OCI-LY7 (cell line): ENCODE data around the gene RXRA. TPM values are rescaled to one million over a fixed set of nuclear protein-coding genes. Genes with fewer than 3 reads are reported as not detected.

ENCODE experiments used
- BruUV-seq: library from RNA; stranded (reverse); fragments of 400-500 nt; replicated peaks from 2 replicates; lab custom pipeline; 2021; lab: Mats Ljungman, UMichigan
- CTCF ChIA-PET: fragments of 300-600 bp; sonication (Branson Sonifier 250); formaldehyde crosslinking; loops from one replicate; lab custom pipeline; 2022; ENCODE audit warnings: antibody characterized with exemption; ENCODE audit not compliant: unreplicated experiment; lab: Charles Lee
- POLR2A ChIA-PET: fragments of 300-600 bp; sonication (Branson Sonifier 250); formaldehyde crosslinking; loops from one replicate; lab custom pipeline; 2022; ENCODE audit warnings: antibody characterized with exemption; lab: Charles Lee
- DNase-seq: peaks from one replicate; pipeline ENCODE4 v3.0.0-alpha.2; 2015; ENCODE audit warnings: low spot score
- H2AFZ ChIP-seq: fragments of 200-600 bp; sonication (generic), shearing (Covaris generic); 2 replicates; pipeline ENCODE4 v1.6.1; 2014; ENCODE audit warnings: mild to moderate bottlenecking, antibody characterized with exemption, low read length, moderate library complexity
- H3K27ac ChIP-seq: fragments of 200-600 bp; sonication (generic); 2 replicates; pipeline ENCODE4 v1.5.1; 2014; ENCODE audit warnings: mixed run types, low read depth, mild to moderate bottlenecking, moderate library complexity, low read length, inconsistent platforms; ENCODE audit not compliant: poor library complexity, severe bottlenecking
- H3K36me3 ChIP-seq: fragments of 200-600 bp; sonication (generic); 2 replicates; pipeline ENCODE4 v1.6.1; 2014; ENCODE audit warnings: mild to moderate bottlenecking, antibody characterized with exemption, low read length, moderate library complexity, mixed read lengths; ENCODE audit not compliant: insufficient read depth
- H3K4me1 ChIP-seq: fragments of 200-600 bp; sonication (generic); 2 replicates; pipeline ENCODE4 v1.5.1; 2014; ENCODE audit warnings: mild to moderate bottlenecking, low read length; ENCODE audit not compliant: insufficient read depth, poor library complexity, severe bottlenecking
- H3K4me2 ChIP-seq: fragments of 200-600 bp; sonication (generic); 2 replicates; pipeline ENCODE4 v1.6.1; 2014; ENCODE audit warnings: mild to moderate bottlenecking, low read length
- H3K4me3 ChIP-seq: fragments of 200-600 bp; sonication (generic); 2 replicates; pipeline ENCODE4 v1.5.1; 2014; ENCODE audit warnings: mild to moderate bottlenecking, low read depth, low read length; ENCODE audit not compliant: poor library complexity, severe bottlenecking
- H3K79me2 ChIP-seq: fragments of 200-600 bp; sonication (generic); 2 replicates; pipeline ENCODE4 v1.6.1; 2016; ENCODE audit warnings: low read depth, mild to moderate bottlenecking, low read length, moderate library complexity, mixed read lengths; ENCODE audit not compliant: insufficient read depth
- H3K9me2 ChIP-seq: fragments of 200-600 bp; sonication (generic); 2 replicates; pipeline ENCODE4 v1.6.1; 2016; ENCODE audit warnings: mild to moderate bottlenecking, low read length, mixed read lengths; ENCODE audit not compliant: insufficient read depth
- H3K9me3 ChIP-seq: fragments of 200-600 bp; sonication (generic); 2 replicates; pipeline ENCODE4 v1.6.1; 2014; ENCODE audit warnings: mild to moderate bottlenecking, mixed run types, low read length, mixed read lengths
- H4K20me1 ChIP-seq: fragments of 200-600 bp; sonication (generic); 2 replicates; pipeline ENCODE4 v1.6.1; 2014; ENCODE audit warnings: mild to moderate bottlenecking, antibody characterized with exemption, low read length, moderate library complexity, mixed read lengths; ENCODE audit not compliant: insufficient read depth
- CTCF ChIP-seq: fragments of 200-600 bp; sonication (generic); conservative IDR thresholded peaks from 2 replicates; pipeline ENCODE4 v1.5.1; 2014; ENCODE audit warnings: mild to moderate bottlenecking, antibody characterized with exemption, low read length, moderate library complexity, mixed read lengths
- EZH2phosphoT487 ChIP-seq: fragments of 200-600 bp; sonication (generic); IDR thresholded peaks from 2 replicates; pipeline ENCODE4 v1.6.1; 2018; ENCODE audit warnings: low read depth, borderline replicate concordance, mild to moderate bottlenecking, mixed run types, antibody characterized with exemption, low read length, moderate library complexity, mixed read lengths
- intact Hi-C: fragments of 100-400 bp; cut with micrococcal nuclease; formaldehyde crosslinking; loops from one replicate; pipeline ENCODE4 v1.10.0; 2022; ENCODE audit not compliant: unreplicated experiment
- total RNA-seq, 2 experiments: library from RNA; depleted of rRNA in 1 of 2; stranded (reverse); fragments of >200 nt in 1 of 2; shearing (Covaris generic) in 1 of 2; gene quantifications; 2 replicates each; pipeline ENCODE4 v1.2.3, GENCODE V29; 2014 to 2022

Gene RXRA
- total RNA-seq, 2 experiments from 2014 or later, result 0.25 to 0.40 TPM

DNA sequence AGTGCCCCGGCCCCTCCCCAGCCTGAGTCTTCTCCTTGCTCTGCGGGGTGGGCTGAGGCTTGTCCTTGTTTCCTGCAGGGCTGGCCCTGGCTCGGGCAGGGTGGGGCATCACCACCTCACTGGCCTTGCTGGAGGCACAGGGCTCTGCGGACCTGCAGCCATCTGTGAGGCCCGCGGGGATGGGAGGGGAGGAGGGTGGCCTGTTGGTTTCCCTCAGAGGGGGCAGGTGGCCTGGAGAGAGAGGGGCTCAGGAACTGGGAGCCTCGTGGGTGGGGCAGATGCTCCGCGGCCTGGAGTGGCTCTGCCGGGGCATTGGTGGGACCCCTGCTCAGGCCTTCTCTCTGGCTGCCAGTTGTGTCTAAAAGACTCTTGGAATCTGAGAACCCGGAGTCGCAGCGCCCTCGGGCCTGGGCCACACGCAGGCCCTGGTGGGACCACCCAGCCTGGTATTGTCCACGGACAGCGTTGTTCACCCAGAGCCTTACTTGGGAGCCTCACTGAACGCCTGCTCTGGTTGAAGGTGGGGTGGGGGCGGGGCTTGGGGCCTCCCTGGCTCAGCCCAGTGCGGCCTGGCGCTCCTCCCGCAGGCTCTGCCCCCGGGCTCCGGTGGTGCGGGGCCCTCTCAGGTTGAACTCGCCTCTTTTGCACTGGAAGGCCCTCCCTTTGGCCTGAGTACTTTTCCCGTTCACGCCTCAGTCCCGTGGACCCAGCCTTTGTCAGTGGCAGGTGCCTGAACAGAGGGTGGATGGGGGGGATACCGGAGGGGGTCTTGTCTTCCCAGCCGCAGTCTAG is 111.3 kb downstream of the RXRA start:
- no peaks in the 10 kb centered on the region for H3K36me3 ChIP-seq
- no peak overlapping the region for H3K4me3 ChIP-seq
- no peak overlapping the region for H2AFZ ChIP-seq
- H3K79me2 ChIP-seq, result no peaks in the 10 kb centered on the region
- no peak for TF ChIP-seq EZH2phosphoT487
- no peak for TF ChIP-seq CTCF
- no peaks in the 10 kb centered on the region for H4K20me1 ChIP-seq
- DNase-seq, result no peak
- no peaks in the 10 kb centered on the region for H3K4me1 ChIP-seq
- H3K27ac ChIP-seq, result no peak overlapping the region
- intact Hi-C loops, result no loop called here
- H3K9me3 ChIP-seq, result no peaks in the 10 kb centered on the region
- no peaks in the 10 kb centered on the region for H3K9me2 ChIP-seq
- ChIA-PET CTCF (no interaction called here), POLR2A (no interaction called here)
- BruUV-seq, result no TSS peak
- H3K4me2 ChIP-seq, result no peak overlapping the region

GRCh38 chr9:134438195-134438788 is 112.0 kb downstream of the RXRA start:
- Histone ChIP-seq H3K9me2 (no peaks in the 10 kb centered on the region), H4K20me1 (no peaks in the 10 kb centered on the region), H3K4me3 (no peak overlapping the region), H3K9me3 (no peaks in the 10 kb centered on the region), H3K27ac (no peak overlapping the region), H3K4me1 (no peaks in the 10 kb centered on the region), H2AFZ (no peak overlapping the region), H3K79me2 (no peaks in the 10 kb centered on the region), H3K4me2 (no peak overlapping the region), H3K36me3 (no peaks in the 10 kb centered on the region)
- BruUV-seq, result no TSS peak
- intact Hi-C loops, result no loop called here
- ChIA-PET CTCF (no interaction called here), POLR2A (no interaction called here)
- DNase-seq, result peak; percentile 13
- no peak for TF ChIP-seq EZH2phosphoT487
- TF ChIP-seq CTCF, result 0 out of 2 replicates have a peak, but pooled peaks have one; percentile 14

DNA sequence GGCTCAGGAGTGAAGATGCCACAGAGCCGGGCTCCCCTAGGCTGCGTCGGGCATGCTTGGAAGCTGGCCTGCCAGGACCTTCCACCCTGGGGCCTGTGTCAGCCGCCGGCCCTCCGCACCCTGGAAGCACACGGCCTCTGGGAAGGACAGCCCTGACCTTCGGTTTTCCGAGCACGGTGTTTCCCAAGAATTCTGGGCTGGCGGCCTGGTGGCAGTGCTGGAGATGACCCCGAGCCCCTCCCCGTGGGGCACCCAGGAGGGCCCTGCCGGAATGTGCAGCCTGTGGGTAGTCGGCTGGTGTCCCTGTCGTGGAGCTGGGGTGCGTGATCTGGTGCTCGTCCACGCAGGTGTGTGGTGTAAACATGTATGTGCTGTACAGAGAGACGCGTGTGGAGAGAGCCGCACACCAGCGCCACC is 113.1 kb downstream of the RXRA start:
- H3K36me3 ChIP-seq, result no peaks in the 10 kb centered on the region
- H3K9me2 ChIP-seq, result no peaks in the 10 kb centered on the region
- no peak overlapping the region for H2AFZ ChIP-seq
- H3K4me3 ChIP-seq, result no peak overlapping the region
- no peaks in the 10 kb centered on the region for H4K20me1 ChIP-seq
- TF ChIP-seq CTCF, result no peak
- no peak for TF ChIP-seq EZH2phosphoT487
- BruUV-seq, result no TSS peak
- H3K9me3 ChIP-seq, result no peaks in the 10 kb centered on the region
- no peak overlapping the region for H3K4me2 ChIP-seq
- intact Hi-C loops, result no loop called here
- ChIA-PET POLR2A (no interaction called here), CTCF (no interaction called here)
- H3K4me1 ChIP-seq, result peaks cover 3% of the 10 kb centered on the region
- no peak for DNase-seq
- no peak overlapping the region for H3K27ac ChIP-seq
- no peaks in the 10 kb centered on the region for H3K79me2 ChIP-seq
